Liver (tissue), 9 donors: ENCODE data around the gene DNAH1. TPM values are rescaled to one million over a fixed set of nuclear protein-coding genes. Genes with fewer than 3 reads are reported as not detected.

Experiments
- DNase-seq: peaks from one replicate; pipeline ENCODE4 v3.0.0-alpha.2; 2017; ENCODE audit warnings: low spot score
- H3K27ac ChIP-seq, 2 donors: one replicate each; pipeline ENCODE4 v1.7.0; 2013; ENCODE audit warnings: inconsistent platforms in 2 of 2, low read length in 2 of 2, control low read depth in 1 of 2, low read depth in 1 of 2, mild to moderate bottlenecking in 1 of 2
- H3K27me3 ChIP-seq, 4 donors: one replicate each; pipeline versions ENCODE4 v1.6.1 to v1.7.0; 2013; ENCODE audit warnings: low read length in 3 of 4, inconsistent platforms in 1 of 4, mild to moderate bottlenecking in 1 of 4, moderate library complexity in 1 of 4; ENCODE audit not compliant: control insufficient read depth in 4 of 4, insufficient read depth in 4 of 4
- H3K36me3 ChIP-seq, 4 donors: one replicate each; pipeline versions ENCODE4 v1.6.1 to v1.7.0; 2013; ENCODE audit warnings: low read length in 3 of 4, mild to moderate bottlenecking in 3 of 4, low read depth in 1 of 4, moderate library complexity in 1 of 4; ENCODE audit not compliant: control insufficient read depth in 4 of 4, insufficient read depth in 3 of 4
- H3K4me1 ChIP-seq, 4 donors: one replicate each; pipeline versions ENCODE4 v1.6.1 to v1.7.0; 2013; ENCODE audit warnings: low read length in 3 of 4, mild to moderate bottlenecking in 3 of 4, moderate library complexity in 1 of 4; ENCODE audit not compliant: control insufficient read depth in 4 of 4, insufficient read depth in 4 of 4
- H3K4me3 ChIP-seq, 3 donors: one replicate each; pipeline versions ENCODE4 v1.6.1 to v1.7.0; 2013; ENCODE audit warnings: low read length in 3 of 3, control low read depth in 1 of 3, low read depth in 1 of 3, mild to moderate bottlenecking in 1 of 3
- H3K9ac ChIP-seq, 2 donors: one replicate each; pipeline ENCODE4 v1.7.0; 2013; ENCODE audit warnings: low read length in 2 of 2, mild to moderate bottlenecking in 2 of 2, moderate library complexity in 2 of 2, control low read depth in 1 of 2, low read depth in 1 of 2
- H3K9me3 ChIP-seq, 4 donors: one replicate each; pipeline versions ENCODE4 v1.6.1 to v1.7.0; 2013; ENCODE audit warnings: low read length in 3 of 4; ENCODE audit not compliant: control insufficient read depth in 4 of 4
- ATF3 ChIP-seq: IDR thresholded peaks from 2 replicates; pipeline ENCODE4 v1.6.1; 2016; ENCODE audit warnings: antibody characterized with exemption
- CTCF ChIP-seq: fragments of 150-350 bp; IDR thresholded peaks from 2 replicates; pipeline ENCODE4 v1.5.1; 2017; ENCODE audit warnings: improper control_type of control experiment, low read depth, low read length; ENCODE audit not compliant: missing input control
- EGR1 ChIP-seq, 2 donors: IDR thresholded peaks; 2 replicates each; pipeline ENCODE4 v1.6.1; 2016 to 2018; ENCODE audit warnings: antibody characterized with exemption in 2 of 2, low read depth in 2 of 2
- FOXA1 ChIP-seq: IDR thresholded peaks from 2 replicates; pipeline ENCODE4 v1.6.1; 2016; ENCODE audit warnings: antibody characterized with exemption
- GABPA ChIP-seq, 2 donors: IDR thresholded peaks in 1 of 2; conservative IDR thresholded peaks in 1 of 2; 2 replicates each; pipeline ENCODE4 v1.6.1; 2016; ENCODE audit warnings: antibody characterized with exemption in 2 of 2, mild to moderate bottlenecking in 1 of 2, moderate library complexity in 1 of 2
- HNF4G ChIP-seq: IDR thresholded peaks from 2 replicates; pipeline ENCODE4 v1.6.1; 2016; ENCODE audit warnings: antibody characterized with exemption
- MAX ChIP-seq: IDR thresholded peaks from 2 replicates; pipeline ENCODE4 v1.6.1; 2016; ENCODE audit warnings: antibody characterized with exemption
- RXRA ChIP-seq, 2 donors: IDR thresholded peaks; 2 replicates each; pipeline ENCODE4 v1.6.1; 2017 to 2018; ENCODE audit warnings: antibody characterized with exemption in 2 of 2, mild to moderate bottlenecking in 1 of 2
- SP1 ChIP-seq: IDR thresholded peaks from 2 replicates; pipeline ENCODE4 v1.6.1; 2018; ENCODE audit warnings: antibody characterized with exemption, mild to moderate bottlenecking
- TAF1 ChIP-seq: conservative IDR thresholded peaks from 2 replicates; pipeline ENCODE4 v1.6.1; 2016; ENCODE audit warnings: antibody characterized with exemption, mild to moderate bottlenecking
- YY1 ChIP-seq: IDR thresholded peaks from 2 replicates; pipeline ENCODE4 v1.6.1; 2016; ENCODE audit warnings: antibody characterized with exemption, mild to moderate bottlenecking
- WGBS: extraction: QIAGEN DNeasy Blood & Tissue Kit; methylation state at CpG from one replicate; pipeline ENCODE4 v1.1.7; 2013; 5-methylcytosine and 5-hydroxymethylcytosine counted together
- polyA plus RNA-seq, 2 donors: library from polyadenylated mRNA; stranded (reverse) in 1 of 2; unstranded in 1 of 2; fragments of 200-250 nt in 1 of 2; fragments of >200 nt in 1 of 2; fragmentation: Nextera tagmentation in 1 of 2; extraction: Ambion mirVana in 1 of 2; gene quantifications; one replicate each; pipeline versions ENCODE4 v1.2.1 to v1.2.3, GENCODE V29; 2013 to 2015
- total RNA-seq, 2 donors: library from RNA; depleted of rRNA; stranded (reverse); fragments of >200 nt; gene quantifications; one replicate each; pipeline ENCODE4 v1.2.3, GENCODE V29; 2014
- donor health status: healthy.
- donor health status: healthy.
- donor health status: healthy.
- donor health status: healthy.
- donor health status: healthy.

Gene DNAH1
- total and polyA plus RNA-seq, 4 donors = 1.5 to 6.0 (median 2.5) TPM

- WGBS = 94% methylated on average over 18 of the region's 18 CpGs
- Histone ChIP-seq H3K4me3 (no peak overlapping the region), H3K9ac (no peak overlapping the region), H3K27ac (no peak overlapping the region), H3K36me3 (peaks cover 6 to 66% (median 22%) of the 10 kb centered on the region in 4 donors), H3K9me3 (no peaks in the 10 kb centered on the region), H3K27me3 (no peaks in the 10 kb centered on the region), H3K4me1 (no peaks in the 10 kb centered on the region)
- no peak for DNase-seq
- no peak for TF ChIP-seq EGR1 (IDR thresholded peaks at IDR 0.05; ENCODE audit: low read depth in 2 of 2)
- TF ChIP-seq FOXA1 = no peak
- TF ChIP-seq GABPA (IDR thresholded peaks at IDR 0.05 in 1 of 2, conservative IDR thresholded peaks at IDR 0.05 in 1 of 2) = no peak
- no peak for TF ChIP-seq RXRA (IDR thresholded peaks at IDR 0.05)
These were observed 77.2 kb downstream of the DNAH1 start for GRCh38 chr3:52393131-52393807.

- no peaks in the 10 kb centered on the region for H3K9me3 ChIP-seq
- no peaks in the 10 kb centered on the region for H3K27me3 ChIP-seq
- H3K27ac ChIP-seq = no peak overlapping the region
- 96% methylated on average over 18 of the region's 18 CpGs for WGBS
- no peaks in the 10 kb centered on the region for H3K4me1 ChIP-seq
- DNase-seq = no peak
- H3K4me3 ChIP-seq = no peak overlapping the region
- H3K9ac ChIP-seq = no peak overlapping the region
- TF ChIP-seq CTCF (no peak), ATF3 (no peak), RXRA (IDR thresholded peaks at IDR 0.05) (no peak), EGR1 (IDR thresholded peaks at IDR 0.05; ENCODE audit: low read depth in 2 of 2) (no peak)
- H3K36me3 ChIP-seq = peaks cover 6 to 65% (median 25%) of the 10 kb centered on the region in 4 donors
These were observed 78.0 kb downstream of the DNAH1 start for GRCh38 chr3:52393959-52394670.

- Histone ChIP-seq H3K36me3 (peaks cover 6 to 68% (median 28%) of the 10 kb centered on the region in 4 donors), H3K4me3 (no peak overlapping the region), H3K27me3 (no peaks in the 10 kb centered on the region), H3K9ac (no peak overlapping the region), H3K9me3 (no peaks in the 10 kb centered on the region), H3K27ac (no peak overlapping the region), H3K4me1 (no peaks in the 10 kb centered on the region)
- TF ChIP-seq EGR1 (IDR thresholded peaks at IDR 0.05; ENCODE audit: low read depth in 2 of 2) (no peak), MAX (no peak), HNF4G (no peak), TAF1 (no peak), GABPA (IDR thresholded peaks at IDR 0.05 in 1 of 2, conservative IDR thresholded peaks at IDR 0.05 in 1 of 2) (no peak), SP1 (no peak), YY1 (no peak), FOXA1 (no peak)
- 96% methylated on average over 10 of the region's 10 CpGs for WGBS
- no peak for DNase-seq
These were observed 78.8 kb downstream of the DNAH1 start for GRCh38 chr3:52394751-52395502.
